ENCODE measurements around the gene KRTAP16-1. TPM values are rescaled to one million over a fixed set of nuclear protein-coding genes. Genes with fewer than 3 reads are reported as not detected.

Gene KRTAP16-1, protein sequence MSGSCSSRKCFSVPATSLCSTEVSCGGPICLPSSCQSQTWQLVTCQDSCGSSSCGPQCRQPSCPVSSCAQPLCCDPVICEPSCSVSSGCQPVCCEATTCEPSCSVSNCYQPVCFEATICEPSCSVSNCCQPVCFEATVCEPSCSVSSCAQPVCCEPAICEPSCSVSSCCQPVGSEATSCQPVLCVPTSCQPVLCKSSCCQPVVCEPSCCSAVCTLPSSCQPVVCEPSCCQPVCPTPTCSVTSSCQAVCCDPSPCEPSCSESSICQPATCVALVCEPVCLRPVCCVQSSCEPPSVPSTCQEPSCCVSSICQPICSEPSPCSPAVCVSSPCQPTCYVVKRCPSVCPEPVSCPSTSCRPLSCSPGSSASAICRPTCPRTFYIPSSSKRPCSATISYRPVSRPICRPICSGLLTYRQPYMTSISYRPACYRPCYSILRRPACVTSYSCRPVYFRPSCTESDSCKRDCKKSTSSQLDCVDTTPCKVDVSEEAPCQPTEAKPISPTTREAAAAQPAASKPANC
- total RNA-seq (2021), result not detected in 3 replicates
- Bru-seq, nascent RNA, result not detected
- long read RNA-seq, experiment 1, result 0 reads
- long read RNA-seq, experiment 2, result 0 reads
- long read RNA-seq, experiment 3, result 0 reads

DNA sequence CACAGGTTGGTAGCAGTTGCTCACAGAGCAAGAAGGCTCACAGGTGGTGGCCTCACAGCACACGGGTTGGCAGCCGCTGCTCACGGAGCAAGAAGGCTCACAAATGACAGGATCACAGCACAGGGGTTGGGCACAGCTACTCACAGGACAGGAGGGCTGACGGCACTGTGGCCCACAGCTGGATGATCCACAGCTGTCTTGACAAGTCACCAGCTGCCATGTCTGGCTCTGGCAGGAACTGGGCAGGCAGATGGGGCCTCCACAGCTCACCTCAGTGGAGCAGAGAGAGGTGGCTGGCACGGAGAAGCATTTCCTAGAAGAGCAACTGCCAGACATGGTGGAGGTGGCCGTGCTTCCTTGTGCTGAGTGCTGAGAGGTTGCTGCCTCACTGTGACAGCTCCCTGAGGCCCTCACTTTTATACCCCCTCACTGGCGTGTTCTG, at the start of gene KRTAP16-1:
Gene KRTAP16-1 (minus strand): TSS at position 392 of the 442 bp plus-strand sequence. CDS start 56 bp downstream, at position 336.
- Mint-ChIP-seq H3K4me1 (no peaks in the 10 kb centered on the region), H3K36me3 (no peaks in the 10 kb centered on the region), H3K27me3 (ENCODE audit: low read depth) (no peaks in the 10 kb centered on the region; the same call in none of the 2 replicates), H3K9me3 (no peaks in the 10 kb centered on the region), H3K4me3 (no peak within 1 kb of the TSS), H3K27ac (no peak within 1 kb of the TSS)
- ChIA-PET POLR2A (no interaction called here), CTCF (interaction anchor here (1.9 kb wide), 1 partner anchor 14 kb away, joined by 7 read pairs; no protein-coding TSS in a partner anchor)
- no peak for ATAC-seq
- no peak for TF ChIP-seq TEAD4 (CRISPR knock-in tag; IDR thresholded peaks at IDR 0.05)
- TF ChIP-seq, protein P1, sequence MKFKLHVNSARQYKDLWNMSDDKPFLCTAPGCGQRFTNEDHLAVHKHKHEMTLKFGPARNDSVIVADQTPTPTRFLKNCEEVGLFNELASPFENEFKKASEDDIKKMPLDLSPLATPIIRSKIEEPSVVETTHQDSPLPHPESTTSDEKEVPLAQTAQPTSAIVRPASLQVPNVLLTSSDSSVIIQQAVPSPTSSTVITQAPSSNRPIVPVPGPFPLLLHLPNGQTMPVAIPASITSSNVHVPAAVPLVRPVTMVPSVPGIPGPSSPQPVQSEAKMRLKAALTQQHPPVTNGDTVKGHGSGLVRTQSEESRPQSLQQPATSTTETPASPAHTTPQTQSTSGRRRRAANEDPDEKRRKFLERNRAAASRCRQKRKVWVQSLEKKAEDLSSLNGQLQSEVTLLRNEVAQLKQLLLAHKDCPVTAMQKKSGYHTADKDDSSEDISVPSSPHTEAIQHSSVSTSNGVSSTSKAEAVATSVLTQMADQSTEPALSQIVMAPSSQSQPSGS (CRISPR knock-in tag; IDR thresholded peaks at IDR 0.05; ENCODE audit: borderline replicate concordance, low read depth), result no peak
- TF ChIP-seq, protein P2, sequence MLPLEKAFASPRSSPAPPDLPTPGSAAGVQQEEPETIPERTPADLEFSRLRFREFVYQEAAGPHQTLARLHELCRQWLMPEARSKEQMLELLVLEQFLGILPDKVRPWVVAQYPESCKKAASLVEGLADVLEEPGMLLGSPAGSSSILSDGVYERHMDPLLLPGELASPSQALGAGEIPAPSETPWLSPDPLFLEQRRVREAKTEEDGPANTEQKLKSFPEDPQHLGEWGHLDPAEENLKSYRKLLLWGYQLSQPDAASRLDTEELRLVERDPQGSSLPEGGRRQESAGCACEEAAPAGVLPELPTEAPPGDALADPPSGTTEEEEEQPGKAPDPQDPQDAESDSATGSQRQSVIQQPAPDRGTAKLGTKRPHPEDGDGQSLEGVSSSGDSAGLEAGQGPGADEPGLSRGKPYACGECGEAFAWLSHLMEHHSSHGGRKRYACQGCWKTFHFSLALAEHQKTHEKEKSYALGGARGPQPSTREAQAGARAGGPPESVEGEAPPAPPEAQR (CRISPR knock-in tag; IDR thresholded peaks at IDR 0.05), result no peak
- TF ChIP-seq ZNF416 (CRISPR knock-in tag; IDR thresholded peaks at IDR 0.05), result no peak
- TF ChIP-seq ELF4 (CRISPR knock-in tag; IDR thresholded peaks at IDR 0.05; ENCODE audit: low read depth), result no peak
- TF ChIP-seq, protein P3, sequence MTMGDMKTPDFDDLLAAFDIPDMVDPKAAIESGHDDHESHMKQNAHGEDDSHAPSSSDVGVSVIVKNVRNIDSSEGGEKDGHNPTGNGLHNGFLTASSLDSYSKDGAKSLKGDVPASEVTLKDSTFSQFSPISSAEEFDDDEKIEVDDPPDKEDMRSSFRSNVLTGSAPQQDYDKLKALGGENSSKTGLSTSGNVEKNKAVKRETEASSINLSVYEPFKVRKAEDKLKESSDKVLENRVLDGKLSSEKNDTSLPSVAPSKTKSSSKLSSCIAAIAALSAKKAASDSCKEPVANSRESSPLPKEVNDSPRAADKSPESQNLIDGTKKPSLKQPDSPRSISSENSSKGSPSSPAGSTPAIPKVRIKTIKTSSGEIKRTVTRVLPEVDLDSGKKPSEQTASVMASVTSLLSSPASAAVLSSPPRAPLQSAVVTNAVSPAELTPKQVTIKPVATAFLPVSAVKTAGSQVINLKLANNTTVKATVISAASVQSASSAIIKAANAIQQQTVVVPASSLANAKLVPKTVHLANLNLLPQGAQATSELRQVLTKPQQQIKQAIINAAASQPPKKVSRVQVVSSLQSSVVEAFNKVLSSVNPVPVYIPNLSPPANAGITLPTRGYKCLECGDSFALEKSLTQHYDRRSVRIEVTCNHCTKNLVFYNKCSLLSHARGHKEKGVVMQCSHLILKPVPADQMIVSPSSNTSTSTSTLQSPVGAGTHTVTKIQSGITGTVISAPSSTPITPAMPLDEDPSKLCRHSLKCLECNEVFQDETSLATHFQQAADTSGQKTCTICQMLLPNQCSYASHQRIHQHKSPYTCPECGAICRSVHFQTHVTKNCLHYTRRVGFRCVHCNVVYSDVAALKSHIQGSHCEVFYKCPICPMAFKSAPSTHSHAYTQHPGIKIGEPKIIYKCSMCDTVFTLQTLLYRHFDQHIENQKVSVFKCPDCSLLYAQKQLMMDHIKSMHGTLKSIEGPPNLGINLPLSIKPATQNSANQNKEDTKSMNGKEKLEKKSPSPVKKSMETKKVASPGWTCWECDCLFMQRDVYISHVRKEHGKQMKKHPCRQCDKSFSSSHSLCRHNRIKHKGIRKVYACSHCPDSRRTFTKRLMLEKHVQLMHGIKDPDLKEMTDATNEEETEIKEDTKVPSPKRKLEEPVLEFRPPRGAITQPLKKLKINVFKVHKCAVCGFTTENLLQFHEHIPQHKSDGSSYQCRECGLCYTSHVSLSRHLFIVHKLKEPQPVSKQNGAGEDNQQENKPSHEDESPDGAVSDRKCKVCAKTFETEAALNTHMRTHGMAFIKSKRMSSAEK (CRISPR knock-in tag; IDR thresholded peaks at IDR 0.05; ENCODE audit: borderline replicate concordance), result no peak
- no peak for TF ChIP-seq ETV6 (CRISPR knock-in tag; IDR thresholded peaks at IDR 0.05)
- TF ChIP-seq, protein P4, sequence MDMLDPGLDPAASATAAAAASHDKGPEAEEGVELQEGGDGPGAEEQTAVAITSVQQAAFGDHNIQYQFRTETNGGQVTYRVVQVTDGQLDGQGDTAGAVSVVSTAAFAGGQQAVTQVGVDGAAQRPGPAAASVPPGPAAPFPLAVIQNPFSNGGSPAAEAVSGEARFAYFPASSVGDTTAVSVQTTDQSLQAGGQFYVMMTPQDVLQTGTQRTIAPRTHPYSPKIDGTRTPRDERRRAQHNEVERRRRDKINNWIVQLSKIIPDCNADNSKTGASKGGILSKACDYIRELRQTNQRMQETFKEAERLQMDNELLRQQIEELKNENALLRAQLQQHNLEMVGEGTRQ (CRISPR knock-in tag; IDR thresholded peaks at IDR 0.05), result no peak
- TF ChIP-seq NR3C1 (CRISPR knock-in tag; conservative IDR thresholded peaks at IDR 0.05; ENCODE audit: low read depth), result no peak
- TF ChIP-seq, protein P5, sequence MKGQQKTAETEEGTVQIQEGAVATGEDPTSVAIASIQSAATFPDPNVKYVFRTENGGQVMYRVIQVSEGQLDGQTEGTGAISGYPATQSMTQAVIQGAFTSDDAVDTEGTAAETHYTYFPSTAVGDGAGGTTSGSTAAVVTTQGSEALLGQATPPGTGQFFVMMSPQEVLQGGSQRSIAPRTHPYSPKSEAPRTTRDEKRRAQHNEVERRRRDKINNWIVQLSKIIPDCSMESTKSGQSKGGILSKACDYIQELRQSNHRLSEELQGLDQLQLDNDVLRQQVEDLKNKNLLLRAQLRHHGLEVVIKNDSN (CRISPR knock-in tag; IDR thresholded peaks at IDR 0.05), result no peak
- TF ChIP-seq RORB (CRISPR knock-in tag; IDR thresholded peaks at IDR 0.05), result no peak
- no peak for TF ChIP-seq OVOL2 (CRISPR knock-in tag; IDR thresholded peaks at IDR 0.05; ENCODE audit: borderline replicate concordance)
- TF ChIP-seq, protein P6, sequence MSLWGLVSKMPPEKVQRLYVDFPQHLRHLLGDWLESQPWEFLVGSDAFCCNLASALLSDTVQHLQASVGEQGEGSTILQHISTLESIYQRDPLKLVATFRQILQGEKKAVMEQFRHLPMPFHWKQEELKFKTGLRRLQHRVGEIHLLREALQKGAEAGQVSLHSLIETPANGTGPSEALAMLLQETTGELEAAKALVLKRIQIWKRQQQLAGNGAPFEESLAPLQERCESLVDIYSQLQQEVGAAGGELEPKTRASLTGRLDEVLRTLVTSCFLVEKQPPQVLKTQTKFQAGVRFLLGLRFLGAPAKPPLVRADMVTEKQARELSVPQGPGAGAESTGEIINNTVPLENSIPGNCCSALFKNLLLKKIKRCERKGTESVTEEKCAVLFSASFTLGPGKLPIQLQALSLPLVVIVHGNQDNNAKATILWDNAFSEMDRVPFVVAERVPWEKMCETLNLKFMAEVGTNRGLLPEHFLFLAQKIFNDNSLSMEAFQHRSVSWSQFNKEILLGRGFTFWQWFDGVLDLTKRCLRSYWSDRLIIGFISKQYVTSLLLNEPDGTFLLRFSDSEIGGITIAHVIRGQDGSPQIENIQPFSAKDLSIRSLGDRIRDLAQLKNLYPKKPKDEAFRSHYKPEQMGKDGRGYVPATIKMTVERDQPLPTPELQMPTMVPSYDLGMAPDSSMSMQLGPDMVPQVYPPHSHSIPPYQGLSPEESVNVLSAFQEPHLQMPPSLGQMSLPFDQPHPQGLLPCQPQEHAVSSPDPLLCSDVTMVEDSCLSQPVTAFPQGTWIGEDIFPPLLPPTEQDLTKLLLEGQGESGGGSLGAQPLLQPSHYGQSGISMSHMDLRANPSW (CRISPR knock-in tag; conservative IDR thresholded peaks at IDR 0.05; ENCODE audit: low read depth), result no peak
- TF ChIP-seq NFATC4 (CRISPR knock-in tag; IDR thresholded peaks at IDR 0.05), result no peak
- TF ChIP-seq, protein P7, sequence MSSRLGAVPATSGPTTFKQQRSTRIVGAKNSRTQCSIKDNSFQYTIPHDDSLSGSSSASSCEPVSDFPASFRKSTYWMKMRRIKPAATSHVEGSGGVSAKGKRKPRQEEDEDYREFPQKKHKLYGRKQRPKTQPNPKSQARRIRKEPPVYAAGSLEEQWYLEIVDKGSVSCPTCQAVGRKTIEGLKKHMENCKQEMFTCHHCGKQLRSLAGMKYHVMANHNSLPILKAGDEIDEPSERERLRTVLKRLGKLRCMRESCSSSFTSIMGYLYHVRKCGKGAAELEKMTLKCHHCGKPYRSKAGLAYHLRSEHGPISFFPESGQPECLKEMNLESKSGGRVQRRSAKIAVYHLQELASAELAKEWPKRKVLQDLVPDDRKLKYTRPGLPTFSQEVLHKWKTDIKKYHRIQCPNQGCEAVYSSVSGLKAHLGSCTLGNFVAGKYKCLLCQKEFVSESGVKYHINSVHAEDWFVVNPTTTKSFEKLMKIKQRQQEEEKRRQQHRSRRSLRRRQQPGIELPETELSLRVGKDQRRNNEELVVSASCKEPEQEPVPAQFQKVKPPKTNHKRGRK (CRISPR knock-in tag; IDR thresholded peaks at IDR 0.05; ENCODE audit: borderline replicate concordance), result no peak
- TF ChIP-seq CREB1 (CRISPR knock-in tag; IDR thresholded peaks at IDR 0.05), result no peak
- no peak for DNase-seq (ENCODE audit: low spot score)
